OCI-LY7 (cell line): ENCODE results near the gene CCDC185.

Source experiments
- CTCF ChIP-seq: fragments of 200-600 bp; sonication (generic); conservative IDR thresholded peaks from 2 replicates; pipeline ENCODE4 v1.5.1; 2014; ENCODE audit warnings: mild to moderate bottlenecking, antibody characterized with exemption, low read length, moderate library complexity, mixed read lengths
- EZH2phosphoT487 ChIP-seq: fragments of 200-600 bp; sonication (generic); IDR thresholded peaks from 2 replicates; pipeline ENCODE4 v1.6.1; 2018; ENCODE audit warnings: low read depth, borderline replicate concordance, mild to moderate bottlenecking, mixed run types, antibody characterized with exemption, low read length, moderate library complexity, mixed read lengths

GRCh38 chr1:223343692-223344091 is 49.5 kb upstream of the CCDC185 start:
- no peak for TF ChIP-seq CTCF
- TF ChIP-seq EZH2phosphoT487: no peak
